Ishikawa (cell line): ENCODE measurements around the gene ZNF678.

Experiments
- CEBPB ChIP-seq: IDR thresholded peaks from 2 replicates; pipeline ENCODE4 v1.6.1; 2012
- EGR1 ChIP-seq: IDR thresholded peaks from 2 replicates; pipeline ENCODE4 v1.6.1; 2012
- EP300 ChIP-seq: IDR thresholded peaks from 2 replicates; pipeline ENCODE4 v1.6.1; 2012; ENCODE audit warnings: borderline replicate concordance
- FOXM1 ChIP-seq: IDR thresholded peaks from 2 replicates; pipeline ENCODE4 v1.6.1; 2012; ENCODE audit warnings: low read depth, borderline replicate concordance
- REST ChIP-seq: IDR thresholded peaks from 2 replicates; pipeline ENCODE4 v1.6.1; 2012; ENCODE audit warnings: low read depth, mild to moderate bottlenecking
- TAF1 ChIP-seq: IDR thresholded peaks from 2 replicates; pipeline ENCODE4 v1.6.1; 2012; ENCODE audit warnings: low read depth, mild to moderate bottlenecking
- TCF12 ChIP-seq: IDR thresholded peaks from 2 replicates; pipeline ENCODE4 v1.6.1; 2012; ENCODE audit warnings: low read depth
- YY1 ChIP-seq: IDR thresholded peaks from 2 replicates; pipeline ENCODE4 v1.6.1; 2012; ENCODE audit warnings: low read depth

GRCh38 chr1:227661495-227661894, 98.1 kb downstream of the ZNF678 start:
- TF ChIP-seq EP300 (no peak), CEBPB (no peak), REST (no peak), EGR1 (no peak), YY1 (no peak), TCF12 (no peak), TAF1 (no peak), FOXM1 (no peak)
